ENCODE results near the gene HLF. TPM values are rescaled to one million over a fixed set of nuclear protein-coding genes. Genes with fewer than 3 reads are reported as not detected.

HLF gene
- total and polyA plus RNA-seq, 2 donors (not counting 3 experiments of a cell fraction or from before 2014, with no cell fraction given), result not detected

DNA sequence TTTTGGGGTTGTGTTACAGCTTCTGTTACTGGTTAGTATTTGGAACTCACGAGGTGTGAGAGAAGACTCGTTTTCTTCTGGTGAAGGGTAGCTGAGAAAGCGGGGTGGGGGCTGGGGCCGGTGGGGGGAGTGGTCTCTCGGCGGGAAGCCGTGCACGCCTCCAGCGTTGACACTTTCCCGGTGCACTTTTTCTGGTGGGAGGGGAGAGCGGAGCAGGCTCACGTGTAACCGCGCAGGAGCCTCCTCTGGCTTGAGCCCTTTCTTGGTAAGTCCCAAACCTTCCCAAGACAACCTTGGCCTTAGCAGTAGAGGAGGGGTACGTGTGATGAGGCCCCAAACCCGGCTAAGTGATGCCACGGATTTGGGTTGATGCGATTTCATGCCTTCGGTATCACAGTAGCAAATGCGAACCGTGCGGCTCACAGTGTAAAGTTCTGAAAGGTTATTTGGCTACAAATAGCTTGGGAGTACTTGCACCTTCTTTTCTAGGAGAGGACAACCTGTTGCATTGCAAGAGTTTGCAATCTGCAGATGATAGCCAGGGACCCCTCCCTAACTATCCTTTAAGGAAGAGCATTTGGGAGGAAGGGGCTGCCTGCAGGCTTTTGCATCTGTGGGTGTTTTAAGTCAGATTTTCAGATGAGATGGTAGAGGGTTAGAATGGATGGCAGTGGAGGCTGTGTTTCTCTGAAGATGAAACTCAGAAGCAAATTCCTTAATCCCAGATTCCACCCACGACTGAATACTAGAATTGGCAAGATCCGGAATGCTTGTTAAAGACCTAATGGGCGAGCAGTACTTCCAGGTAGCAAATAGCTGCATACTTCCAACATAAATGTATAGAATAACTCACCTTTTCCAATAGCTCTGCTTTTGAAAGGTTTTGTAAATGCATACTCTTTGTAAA, 1.5 kb downstream of the HLF start:
- ChIA-PET POLR2A (no interaction called here), CTCF (interaction anchor here (0.6 to 1.2 kb wide), 3 partner anchors 79 to 1023 kb away, joined by 3 to 4 read pairs (median 3); no protein-coding TSS in a partner anchor)
- no peaks in the 10 kb centered on the region for H3K9me1 ChIP-seq (replicated peaks; ENCODE audit: control insufficient read depth, extremely low read depth, insufficient read depth, low read length)
- no peak overlapping the region for H2AFZ ChIP-seq (ENCODE audit: low read depth, low read length)
- H3K9me3 ChIP-seq (replicated peaks; ENCODE audit: control insufficient read depth, insufficient read depth, low read length), result no peaks in the 10 kb centered on the region
- peaks cover 49 to 81% of the 10 kb centered on the region in 2 experiments for H3K27me3 ChIP-seq (ENCODE audit: control insufficient read depth in 2 of 2, insufficient read depth in 2 of 2, low read length in 2 of 2)
- no peak overlapping the region for H3K4me2 ChIP-seq (ENCODE audit: insufficient read depth, low read length)
- H3K27ac ChIP-seq (ENCODE audit: insufficient read depth, low read depth, low read length), result no peak overlapping the region
- intact Hi-C loops (cut with micrococcal nuclease) (no loop called here), dilution Hi-C loops (cut with MboI; ENCODE audit: extremely low pct_ligation_motif_present, low sequenced_read_pairs) (no loop called here)
- no peaks in the 10 kb centered on the region for H3K36me3 ChIP-seq (ENCODE audit: control insufficient read depth in 2 of 2, extremely low read depth in 1 of 2, insufficient read depth in 2 of 2, low read length in 2 of 2)
- no peaks in the 10 kb centered on the region for H3K79me2 ChIP-seq (ENCODE audit: control insufficient read depth, insufficient read depth, low read length)
- DNase-seq (ENCODE audit: low read depth, low spot score), result no peak
- H3K4me1 ChIP-seq (ENCODE audit: control insufficient read depth, extremely low read depth, insufficient read depth, low read length), result peaks cover 2% of the 10 kb centered on the region
- no peak for FAIRE-seq
- H4K20me1 ChIP-seq (replicated peaks; ENCODE audit: control insufficient read depth, extremely low read depth, insufficient read depth, low read length), result no peaks in the 10 kb centered on the region
- H3K4me3 ChIP-seq (replicated peaks in 1 of 3; ENCODE audit: insufficient read depth in 1 of 3, low read depth in 1 of 3, low read length in 3 of 3), result no peak overlapping the region
- BruUV-seq (replicated peaks), result no TSS peak
- TF ChIP-seq EZH2 (IDR thresholded peaks at IDR 0.05; ENCODE audit: borderline replicate concordance, low read depth, low read length, severe bottlenecking) (peak; percentile 10), POLR2AphosphoS5 (IDR thresholded peaks at IDR 0.05; ENCODE audit: insufficient read depth, low read depth, low read length) (no peak)
- TF ChIP-seq, protein P1, sequence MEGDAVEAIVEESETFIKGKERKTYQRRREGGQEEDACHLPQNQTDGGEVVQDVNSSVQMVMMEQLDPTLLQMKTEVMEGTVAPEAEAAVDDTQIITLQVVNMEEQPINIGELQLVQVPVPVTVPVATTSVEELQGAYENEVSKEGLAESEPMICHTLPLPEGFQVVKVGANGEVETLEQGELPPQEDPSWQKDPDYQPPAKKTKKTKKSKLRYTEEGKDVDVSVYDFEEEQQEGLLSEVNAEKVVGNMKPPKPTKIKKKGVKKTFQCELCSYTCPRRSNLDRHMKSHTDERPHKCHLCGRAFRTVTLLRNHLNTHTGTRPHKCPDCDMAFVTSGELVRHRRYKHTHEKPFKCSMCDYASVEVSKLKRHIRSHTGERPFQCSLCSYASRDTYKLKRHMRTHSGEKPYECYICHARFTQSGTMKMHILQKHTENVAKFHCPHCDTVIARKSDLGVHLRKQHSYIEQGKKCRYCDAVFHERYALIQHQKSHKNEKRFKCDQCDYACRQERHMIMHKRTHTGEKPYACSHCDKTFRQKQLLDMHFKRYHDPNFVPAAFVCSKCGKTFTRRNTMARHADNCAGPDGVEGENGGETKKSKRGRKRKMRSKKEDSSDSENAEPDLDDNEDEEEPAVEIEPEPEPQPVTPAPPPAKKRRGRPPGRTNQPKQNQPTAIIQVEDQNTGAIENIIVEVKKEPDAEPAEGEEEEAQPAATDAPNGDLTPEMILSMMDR (IDR thresholded peaks at IDR 0.05; ENCODE audit: extremely low read depth in 1 of 2, insufficient read depth in 1 of 2, low read depth in 1 of 2, low read length in 2 of 2), result no peak
- no peak overlapping the region for H3K9ac ChIP-seq (replicated peaks; ENCODE audit: extremely low read depth, insufficient read depth, low read length)

All from endothelial cell of umbilical vein (primary cell).